HG02763 (cell line): Measurements from ENCODE around the gene CARHSP1.
A peak's percentile ranks its signal among the peaks of the same experiment; 100 is the strongest.
"Not testable (repeated sequence)": the region's sequence is repeated elsewhere in the genome, so short reads cannot be mapped to it uniquely, and the experiment has no call there.

Source experiments
- ATAC-seq: cut with Tn5 transposase; IDR thresholded peaks from one replicate; pipeline ENCODE4 v1.9.1; 2021; ENCODE audit warnings: mild to moderate bottlenecking, moderate library complexity; ENCODE audit not compliant: unreplicated experiment

CARHSP1 gene

GRCh38 chr16:8893976-8894690 is 25.3 kb upstream of the CARHSP1 start:
- ATAC-seq, result no peak

GRCh38 chr16:8893426-8893825 is 24.6 kb upstream of the CARHSP1 start:
- no peak for ATAC-seq

- ATAC-seq, result peak; percentile 26
These were observed 23.3 kb upstream of the CARHSP1 start for GRCh38 chr16:8892101-8892575.

GRCh38 chr16:8890549-8890921 is 21.7 kb upstream of the CARHSP1 start:
- no peak for ATAC-seq

- no peak for ATAC-seq
These were observed 21.2 kb upstream of the CARHSP1 start for GRCh38 chr16:8889893-8890548.

- ATAC-seq, result no peak
These were observed 20.4 kb upstream of the CARHSP1 start for GRCh38 chr16:8888951-8889892.

- ATAC-seq, result no peak
These were observed 19.2 kb upstream of the CARHSP1 start for GRCh38 chr16:8887952-8888560.

- ATAC-seq, result no peak
These were observed 18.6 kb upstream of the CARHSP1 start for GRCh38 chr16:8887431-8887765.

- ATAC-seq, result no peak
These were observed 18.0 kb upstream of the CARHSP1 start for GRCh38 chr16:8886593-8887430.

- no peak for ATAC-seq
These were observed 17.1 kb upstream of the CARHSP1 start for GRCh38 chr16:8885674-8886592.

GRCh38 chr16:8882725-8883377 is 14.0 kb upstream of the CARHSP1 start:
- ATAC-seq, result no peak

- ATAC-seq, result no peak
These were observed 13.3 kb upstream of the CARHSP1 start, which contains the start of gene LITAFD for GRCh38 chr16:8882041-8882617. Gene LITAFD, plus strand, starts transcription at chr16:8882351. Its CDS starts 2,005 bp downstream, at chr16:8884356.

GRCh38 chr16:8880839-8881510 is 12.2 kb upstream of the CARHSP1 start:
- ATAC-seq, result no peak

- no peak for ATAC-seq
These were observed 9.7 kb upstream of the CARHSP1 start for GRCh38 chr16:8878523-8878911.

- no peak for ATAC-seq
These were observed 9.2 kb upstream of the CARHSP1 start for GRCh38 chr16:8877894-8878522.

GRCh38 chr16:8875317-8875716 is 6.5 kb upstream of the CARHSP1 start:
- not testable (repeated sequence) for ATAC-seq

GRCh38 chr16:8874388-8874787 is 5.6 kb upstream of the CARHSP1 start:
- no peak for ATAC-seq
